ENCODE measurements around the gene CFAP92.

CFAP92 gene

GRCh38 chr3:129004639-129005295, 10.9 kb upstream of the CFAP92 start:
- DNase-seq (ENCODE audit: low read depth): no peak

- no peak for DNase-seq (ENCODE audit: low read depth)
Observed at GRCh38 chr3:129003578-129004112, 9.8 kb upstream of the CFAP92 start.

DNA sequence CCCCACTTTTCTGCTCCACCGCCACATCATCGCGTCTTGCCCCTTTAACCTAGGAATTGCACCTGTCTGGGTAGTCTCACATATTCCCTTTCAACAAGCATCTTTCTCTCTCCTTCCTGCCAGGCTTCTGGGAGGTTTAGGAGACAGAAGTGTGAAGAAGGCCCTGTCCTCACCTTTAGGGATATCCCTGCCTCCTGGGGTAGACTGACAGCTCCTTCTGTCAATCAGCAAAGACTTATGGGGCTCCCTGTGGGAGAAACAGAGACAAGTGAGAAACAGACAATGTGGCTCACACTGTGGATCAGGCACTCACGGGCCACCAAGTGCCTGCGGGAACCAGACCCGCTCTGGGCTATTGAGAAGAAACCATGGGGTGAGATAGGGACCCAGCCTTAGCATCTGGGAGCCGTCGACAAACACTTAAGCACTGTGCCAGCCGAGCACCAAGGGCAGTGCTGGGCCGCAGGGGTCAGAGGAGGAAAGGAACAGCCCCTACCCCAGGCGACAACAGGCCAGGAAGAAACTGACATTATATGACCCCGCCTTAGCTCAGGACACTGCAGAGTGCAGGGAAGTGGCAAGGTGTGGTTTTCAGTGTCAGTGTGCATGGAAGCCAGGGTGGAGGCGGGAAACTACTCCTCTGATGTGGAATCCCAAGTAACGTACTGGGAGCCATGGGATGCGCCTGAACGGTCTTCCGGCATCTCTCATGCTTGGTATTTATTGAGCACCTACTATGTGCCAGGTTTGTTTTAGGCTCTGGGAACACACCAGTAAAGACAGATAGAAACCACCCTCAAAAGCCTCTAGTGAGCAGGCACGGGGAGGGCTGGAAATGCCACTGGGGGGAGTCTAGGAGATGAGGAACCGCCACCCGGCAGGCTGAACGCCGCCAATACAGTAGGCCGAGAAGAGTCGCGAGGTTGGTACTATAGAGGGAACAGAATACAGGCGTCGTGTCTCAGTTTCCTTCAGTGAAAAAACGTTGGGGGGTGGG, 9.0 kb upstream of the CFAP92 start:
- DNase-seq (ENCODE audit: low read depth): no peak

GRCh38 chr3:129001806-129002572, 8.1 kb upstream of the CFAP92 start:
- DNase-seq (ENCODE audit: low read depth): no peak

DNA sequence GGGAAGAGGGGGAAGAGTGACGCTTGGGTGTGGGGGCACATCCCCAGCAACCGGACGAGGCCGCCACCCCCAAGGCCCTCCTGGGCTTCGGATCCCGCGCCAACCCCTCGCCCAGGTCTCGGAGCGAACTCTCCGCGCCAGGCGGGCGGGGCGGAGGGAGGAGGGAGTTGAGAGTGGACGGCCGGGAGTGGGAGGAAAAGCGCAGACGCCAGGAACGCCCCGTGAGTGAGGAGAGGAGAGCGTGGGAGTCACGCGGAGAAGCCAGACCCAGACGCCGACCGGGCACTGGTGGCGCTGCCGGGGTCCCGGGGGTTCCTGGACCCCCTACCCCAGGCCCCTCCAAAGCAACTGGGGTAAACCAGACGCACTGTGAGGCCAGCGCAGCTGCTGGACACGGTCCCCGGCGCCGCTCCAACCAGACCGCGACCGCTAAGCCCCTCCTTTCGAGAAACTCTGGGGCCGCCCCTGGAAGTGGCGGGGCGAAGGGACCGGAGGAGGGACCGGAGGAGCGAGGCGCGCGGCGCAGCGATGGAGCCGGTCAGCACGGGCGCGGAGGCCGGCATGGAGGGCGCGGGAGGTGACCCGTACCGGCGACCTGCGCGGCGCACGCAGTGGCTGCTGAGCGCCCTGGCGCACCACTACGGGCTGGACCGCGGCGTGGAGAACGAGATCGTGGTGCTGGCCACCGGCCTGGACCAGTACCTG, 7.4 kb upstream of the CFAP92 start, which contains the start of gene EFCC1:
EFCC1 (plus strand) TSS at position 204 of the 705 bp plus-strand sequence; CDS start at position 529, 325 bp downstream.
- DNase-seq (ENCODE audit: low read depth): no peak

DNA sequence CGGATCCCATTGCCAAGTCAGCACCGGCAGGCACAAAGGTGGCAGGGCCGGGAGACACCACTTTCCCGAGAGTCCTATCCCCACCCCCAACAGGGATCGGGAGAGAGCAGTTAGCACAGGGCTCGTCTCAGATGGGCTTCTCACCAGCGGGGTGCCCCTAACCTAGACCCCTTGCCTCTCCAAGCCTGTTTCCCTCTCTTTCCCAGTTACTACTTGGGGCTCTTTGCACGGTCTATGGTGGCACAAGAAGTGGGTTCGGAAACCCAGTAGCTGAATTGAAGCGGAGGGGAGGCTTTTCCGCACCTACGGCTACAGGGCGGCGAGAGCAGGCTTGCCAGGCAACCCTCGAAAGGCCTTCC, 6.8 kb upstream of the CFAP92 start:
- no peak for DNase-seq (ENCODE audit: low read depth)

DNA sequence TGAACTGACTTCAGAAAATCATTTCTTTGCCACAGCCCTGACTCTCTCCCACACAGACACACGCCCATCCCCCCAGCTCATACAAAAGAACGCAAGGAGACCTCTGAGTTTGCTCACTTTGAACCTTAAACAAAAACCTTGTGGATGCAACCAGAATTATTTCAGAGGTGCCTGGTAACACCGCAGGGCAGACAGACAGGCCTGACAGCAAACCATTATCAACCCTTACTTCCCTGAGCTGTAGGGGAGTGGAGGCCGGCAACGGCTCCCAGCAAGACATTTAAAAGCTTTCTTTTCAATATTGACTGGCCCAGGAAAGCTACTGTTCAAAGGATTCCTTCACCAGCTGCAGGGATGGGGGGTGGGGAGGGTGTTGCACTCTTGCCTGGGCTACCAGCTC, 5.2 kb upstream of the CFAP92 start:
- no peak for DNase-seq (ENCODE audit: low read depth)

GRCh38 chr3:128998561-128998960, 4.7 kb upstream of the CFAP92 start:
- DNase-seq (ENCODE audit: low read depth): no peak

GRCh38 chr3:128997486-128998133, 3.7 kb upstream of the CFAP92 start:
- DNase-seq (ENCODE audit: low read depth): no peak

GRCh38 chr3:128996726-128997125, 2.9 kb upstream of the CFAP92 start:
- no peak for DNase-seq (ENCODE audit: low read depth)

- no peak for DNase-seq (ENCODE audit: low read depth)
Observed at GRCh38 chr3:128996200-128996599, 2.3 kb upstream of the CFAP92 start.

GRCh38 chr3:128995737-128996136, 1.9 kb upstream of the CFAP92 start:
- no peak for DNase-seq (ENCODE audit: low read depth)

GRCh38 chr3:128994581-128995546, 988 bp upstream of the CFAP92 start:
- no peak for DNase-seq (ENCODE audit: low read depth)

DNA sequence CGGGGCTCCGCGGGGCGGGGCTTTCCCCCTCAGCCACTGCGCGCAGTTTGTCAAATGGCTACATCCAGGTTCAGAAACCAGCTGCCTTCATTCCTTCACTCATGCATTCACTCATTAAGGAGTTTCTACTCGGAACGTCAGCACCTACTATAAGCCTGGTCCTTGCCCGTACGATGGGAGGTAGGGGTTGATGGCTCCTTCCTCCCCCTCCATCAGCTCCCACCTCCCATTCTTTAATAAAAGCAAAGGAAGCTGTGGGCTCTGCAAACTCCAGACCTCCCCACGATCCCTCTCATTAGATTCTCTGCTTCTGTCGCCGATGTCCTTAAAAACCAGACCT, 267 bp upstream of the CFAP92 start:
- DNase-seq (ENCODE audit: low read depth): no peak

- DNase-seq (ENCODE audit: low read depth): no peak
Observed at GRCh38 chr3:128992926-128993460, 883 bp downstream of the CFAP92 start.

GRCh38 chr3:128991355-128991895, 2.5 kb downstream of the CFAP92 start:
- DNase-seq (ENCODE audit: low read depth): no peak

- no peak for DNase-seq (ENCODE audit: low read depth)
Observed at GRCh38 chr3:128988286-128988685, 5.6 kb downstream of the CFAP92 start.

GRCh38 chr3:128987302-128988100, 6.4 kb downstream of the CFAP92 start:
- DNase-seq (ENCODE audit: low read depth): no peak

GRCh38 chr3:128984596-128984995, 9.3 kb downstream of the CFAP92 start:
- DNase-seq (ENCODE audit: low read depth): no peak
